ENCODE measurements around the gene FSHB.

Gene FSHB

DNA sequence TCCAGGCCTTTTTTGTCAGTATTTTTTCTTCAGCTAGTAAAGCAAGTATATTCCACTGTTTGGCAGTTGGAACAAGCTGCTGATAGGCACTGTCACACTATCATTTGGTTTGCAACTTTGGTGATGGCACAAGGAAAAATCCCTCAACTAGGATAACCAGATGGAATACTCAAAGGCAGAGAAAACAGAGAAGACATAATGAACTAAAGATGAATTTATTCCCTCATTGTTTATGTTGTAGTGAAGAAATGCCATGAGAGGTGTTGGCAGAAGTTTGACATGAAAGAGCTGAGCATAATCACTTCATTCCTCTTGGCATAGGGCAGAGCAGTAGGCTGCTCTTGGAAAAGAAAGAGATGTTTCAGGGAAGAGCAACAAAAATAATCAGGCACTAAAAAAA lies 39.9 kb downstream of the FSHB start:
- DNase-seq, result no peak

DNA sequence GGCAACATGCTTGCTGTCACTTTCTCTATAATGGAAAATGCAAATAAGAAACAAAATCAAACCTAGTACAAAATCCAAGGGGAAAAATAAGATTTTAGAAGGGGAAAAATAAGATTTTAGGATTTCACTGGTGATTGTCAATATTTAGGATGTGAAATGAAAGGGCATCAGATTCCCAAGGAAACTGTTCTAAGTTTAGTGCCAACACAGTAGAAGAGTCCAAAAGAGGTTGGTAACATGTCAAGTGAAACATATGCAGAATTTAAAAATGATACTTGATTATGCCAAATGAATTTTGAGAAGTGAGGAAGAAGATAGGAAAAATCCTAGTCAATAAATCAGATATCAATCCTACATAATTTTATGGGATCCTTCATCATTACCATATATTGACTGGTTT lies 46.4 kb downstream of the FSHB start:
- no peak for DNase-seq

DNA sequence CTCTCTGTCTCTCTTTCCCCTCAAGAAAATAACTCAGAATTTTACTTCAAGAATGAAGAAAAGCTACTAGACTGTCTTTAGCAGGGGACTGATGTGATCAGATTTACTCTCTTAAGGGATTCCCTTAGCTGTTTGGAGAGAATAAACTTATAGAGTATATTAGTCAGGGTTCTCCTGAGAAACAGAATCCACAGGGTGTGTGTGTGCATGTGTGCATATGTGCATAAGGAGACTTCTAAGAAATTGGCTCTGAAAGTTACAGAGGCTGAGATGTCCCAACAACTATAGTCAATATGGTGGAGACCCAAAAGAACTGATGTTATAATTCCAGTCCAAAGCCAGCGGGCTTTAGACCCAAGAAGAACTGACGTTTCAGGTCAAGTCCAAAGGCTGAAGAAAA lies 49.0 kb downstream of the FSHB start:
- DNase-seq, result no peak

DNA sequence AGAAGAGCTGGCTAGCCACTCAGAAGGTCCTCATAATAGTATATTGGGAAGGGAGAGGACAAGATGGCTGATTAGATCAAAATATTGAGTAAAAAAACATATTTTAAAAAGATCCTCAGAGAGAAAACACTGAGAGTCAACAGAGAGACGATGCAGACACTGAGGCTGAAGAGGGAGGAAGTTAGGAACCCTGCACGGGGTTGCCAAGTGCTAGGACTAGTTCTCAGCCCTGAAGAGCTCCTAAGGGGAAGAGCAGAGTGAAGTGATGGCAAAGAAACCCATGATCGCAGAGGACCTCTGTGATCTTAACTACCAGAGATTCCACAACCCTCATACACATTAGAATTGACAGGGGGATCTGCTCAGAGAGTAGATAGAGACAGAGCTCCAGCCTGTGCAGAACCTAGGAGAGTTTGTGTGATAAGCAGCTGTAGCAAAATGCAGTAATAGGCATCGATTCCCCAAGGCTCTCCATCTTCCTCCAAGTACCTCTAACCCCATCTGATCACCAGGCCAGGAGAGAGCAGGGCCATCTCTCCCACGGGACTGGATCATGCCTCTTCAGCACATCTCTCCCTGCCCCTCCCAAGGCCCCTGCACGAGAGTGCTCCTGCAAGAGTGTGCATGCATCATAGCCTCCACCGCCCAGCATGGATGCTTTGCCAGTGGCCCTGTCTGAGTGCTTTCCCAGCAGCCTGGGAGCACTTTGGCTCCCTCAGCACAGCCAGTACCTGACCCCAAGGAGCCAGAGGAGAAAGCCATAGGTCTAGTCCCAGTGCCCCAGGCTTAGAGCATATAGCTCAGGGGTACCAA lies 50.9 kb downstream of the FSHB start:
- DNase-seq, result no peak

DNA sequence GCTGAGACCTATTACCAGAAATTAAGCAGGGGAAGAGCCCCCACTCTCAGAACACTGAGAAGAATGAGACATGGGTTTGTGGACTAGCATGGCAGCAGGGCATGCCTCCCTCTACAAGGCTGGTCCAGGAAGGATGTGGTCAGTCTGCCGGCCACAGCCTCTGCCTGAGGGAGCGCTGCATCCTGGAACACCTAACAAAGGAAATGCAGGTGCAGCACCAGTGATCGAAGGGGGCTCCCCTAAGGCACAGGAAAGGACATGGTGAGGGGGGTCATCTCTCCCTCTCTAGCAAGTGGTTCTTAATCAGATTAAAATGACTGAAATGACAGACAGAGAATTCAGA lies 51.4 kb downstream of the FSHB start:
- DNase-seq, result no peak
